ENCODE measurements around the gene ZNF276.

DNA sequence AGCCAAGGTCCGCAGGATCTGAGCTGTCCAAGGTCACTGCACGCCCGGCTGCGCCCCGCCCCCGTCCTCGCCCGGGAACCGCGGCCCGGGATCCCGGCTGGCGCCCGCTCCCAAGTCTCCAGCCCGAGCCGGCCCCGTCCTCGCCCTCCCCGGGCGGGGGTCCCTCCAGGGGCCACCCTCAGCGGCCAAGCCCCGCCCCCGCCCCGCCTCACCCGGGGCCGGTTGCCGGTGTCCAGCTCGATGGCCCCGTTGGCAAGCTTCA, 855 bp upstream of the ZNF276 start:
- TF ChIP-seq, protein P1, sequence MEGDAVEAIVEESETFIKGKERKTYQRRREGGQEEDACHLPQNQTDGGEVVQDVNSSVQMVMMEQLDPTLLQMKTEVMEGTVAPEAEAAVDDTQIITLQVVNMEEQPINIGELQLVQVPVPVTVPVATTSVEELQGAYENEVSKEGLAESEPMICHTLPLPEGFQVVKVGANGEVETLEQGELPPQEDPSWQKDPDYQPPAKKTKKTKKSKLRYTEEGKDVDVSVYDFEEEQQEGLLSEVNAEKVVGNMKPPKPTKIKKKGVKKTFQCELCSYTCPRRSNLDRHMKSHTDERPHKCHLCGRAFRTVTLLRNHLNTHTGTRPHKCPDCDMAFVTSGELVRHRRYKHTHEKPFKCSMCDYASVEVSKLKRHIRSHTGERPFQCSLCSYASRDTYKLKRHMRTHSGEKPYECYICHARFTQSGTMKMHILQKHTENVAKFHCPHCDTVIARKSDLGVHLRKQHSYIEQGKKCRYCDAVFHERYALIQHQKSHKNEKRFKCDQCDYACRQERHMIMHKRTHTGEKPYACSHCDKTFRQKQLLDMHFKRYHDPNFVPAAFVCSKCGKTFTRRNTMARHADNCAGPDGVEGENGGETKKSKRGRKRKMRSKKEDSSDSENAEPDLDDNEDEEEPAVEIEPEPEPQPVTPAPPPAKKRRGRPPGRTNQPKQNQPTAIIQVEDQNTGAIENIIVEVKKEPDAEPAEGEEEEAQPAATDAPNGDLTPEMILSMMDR (IDR thresholded peaks at IDR 0.05): no peak
- TF ChIP-seq POLR2A (IDR thresholded peaks at IDR 0.05): no peak

Measured in heart left ventricle (tissue), 13 donors.